GM12875 (cell line): ENCODE measurements around the gene RTEL1.

ENCODE experiments used
- H3K4me3 ChIP-seq: one replicate; pipeline ENCODE4 v1.5.1; 2011; ENCODE audit warnings: low read depth, low read length, control low read depth
- TF ChIP-seq, protein P1 (sequence below): IDR thresholded peaks from 2 replicates; pipeline ENCODE4 v1.5.1; 2011; ENCODE audit warnings: low read depth, mild to moderate bottlenecking, control low read depth, inconsistent platforms, low read length, moderate library complexity, borderline replicate concordance; ENCODE audit not compliant: insufficient read depth

RTEL1 gene

GRCh38 chr20:63704749-63705117 lies 46.6 kb downstream of the RTEL1 start:
- no peak overlapping the region for H3K4me3 ChIP-seq
- TF ChIP-seq, protein P1, sequence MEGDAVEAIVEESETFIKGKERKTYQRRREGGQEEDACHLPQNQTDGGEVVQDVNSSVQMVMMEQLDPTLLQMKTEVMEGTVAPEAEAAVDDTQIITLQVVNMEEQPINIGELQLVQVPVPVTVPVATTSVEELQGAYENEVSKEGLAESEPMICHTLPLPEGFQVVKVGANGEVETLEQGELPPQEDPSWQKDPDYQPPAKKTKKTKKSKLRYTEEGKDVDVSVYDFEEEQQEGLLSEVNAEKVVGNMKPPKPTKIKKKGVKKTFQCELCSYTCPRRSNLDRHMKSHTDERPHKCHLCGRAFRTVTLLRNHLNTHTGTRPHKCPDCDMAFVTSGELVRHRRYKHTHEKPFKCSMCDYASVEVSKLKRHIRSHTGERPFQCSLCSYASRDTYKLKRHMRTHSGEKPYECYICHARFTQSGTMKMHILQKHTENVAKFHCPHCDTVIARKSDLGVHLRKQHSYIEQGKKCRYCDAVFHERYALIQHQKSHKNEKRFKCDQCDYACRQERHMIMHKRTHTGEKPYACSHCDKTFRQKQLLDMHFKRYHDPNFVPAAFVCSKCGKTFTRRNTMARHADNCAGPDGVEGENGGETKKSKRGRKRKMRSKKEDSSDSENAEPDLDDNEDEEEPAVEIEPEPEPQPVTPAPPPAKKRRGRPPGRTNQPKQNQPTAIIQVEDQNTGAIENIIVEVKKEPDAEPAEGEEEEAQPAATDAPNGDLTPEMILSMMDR: no peak

DNA sequence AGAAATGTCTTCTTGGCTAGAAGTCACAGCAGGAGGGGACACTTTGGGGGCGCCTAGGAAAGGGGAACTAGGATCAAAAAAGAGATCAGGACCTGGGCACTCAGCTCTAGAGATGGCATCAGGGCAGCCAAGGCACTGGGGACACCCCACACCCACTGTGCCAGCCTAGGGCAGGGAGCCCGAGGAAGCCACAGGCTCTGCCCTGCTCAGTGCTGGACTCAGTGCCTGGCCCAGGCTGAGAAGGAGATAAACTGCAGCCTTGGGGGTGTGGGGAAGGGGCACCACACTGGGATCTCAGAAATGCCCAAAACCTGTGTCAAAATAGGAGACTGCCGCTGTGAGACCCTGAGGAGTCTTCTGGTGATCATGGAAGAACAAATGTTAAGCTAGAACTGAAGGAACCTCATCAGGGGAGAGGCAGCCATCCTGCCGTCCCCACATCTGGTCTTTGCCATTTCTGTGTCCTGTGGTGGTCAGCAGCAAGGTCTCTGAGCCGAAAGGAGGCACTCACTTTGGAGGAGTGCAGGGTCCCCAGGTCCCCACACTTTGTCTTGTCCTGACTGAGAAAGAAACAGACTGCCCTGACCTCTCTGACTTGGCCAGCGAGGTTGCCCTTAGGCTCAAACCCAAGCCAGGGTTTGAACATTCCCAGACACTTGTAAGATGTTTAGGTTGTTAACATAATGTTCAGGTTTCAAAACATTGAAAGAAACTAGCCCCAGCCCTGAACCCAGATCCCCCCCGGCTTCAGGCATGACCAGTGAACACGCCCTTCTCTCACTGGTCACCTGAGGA lies 47.3 kb downstream of the RTEL1 start:
- H3K4me3 ChIP-seq: no peak overlapping the region
- TF ChIP-seq, protein P1: no peak

GRCh38 chr20:63706027-63706695 lies 48.0 kb downstream of the RTEL1 start:
- TF ChIP-seq, protein P1: no peak
- peak overlapping the region; percentile 77 for H3K4me3 ChIP-seq

- peak overlapping the region; percentile 77 for H3K4me3 ChIP-seq
- TF ChIP-seq, protein P1: peak; percentile 86
Measured at GRCh38 chr20:63706852-63707557, 48.9 kb downstream of the RTEL1 start.

DNA sequence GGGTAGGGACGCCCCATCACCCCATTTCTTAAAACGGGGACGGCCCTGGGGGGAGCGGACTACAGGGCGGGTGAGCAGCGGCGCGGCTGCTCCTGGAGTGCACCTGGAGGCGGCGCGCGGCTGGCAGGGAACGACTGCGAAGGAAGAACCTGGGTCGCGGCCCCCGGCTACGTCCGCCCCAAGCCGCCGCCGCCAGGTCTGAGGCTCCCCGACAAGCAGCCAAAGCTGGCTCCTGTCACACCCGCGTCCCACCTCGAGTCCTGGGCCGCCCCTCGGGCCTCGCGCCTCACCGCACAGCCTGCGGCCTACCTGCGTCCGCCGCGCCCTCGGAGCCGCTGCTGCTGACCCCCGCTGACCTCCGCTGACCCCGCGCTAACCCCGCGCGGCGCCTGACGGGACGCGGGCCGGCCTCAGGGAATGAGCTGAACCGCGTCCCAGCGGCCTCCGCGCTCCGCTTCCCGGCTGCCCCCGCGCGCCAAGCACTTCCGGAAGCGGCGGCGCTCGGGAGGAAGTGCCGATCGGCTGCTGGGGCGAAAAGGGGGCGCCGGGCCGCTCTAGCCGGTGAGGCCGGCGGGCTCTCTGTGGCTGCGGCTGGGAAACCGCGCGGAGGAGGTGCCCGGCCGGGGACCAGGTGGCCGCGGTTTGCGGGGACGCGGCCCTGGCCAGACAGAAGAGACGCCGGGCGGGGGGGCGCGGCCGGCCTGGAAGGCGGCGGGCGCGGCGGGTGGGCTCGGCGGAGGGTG lies 49.6 kb downstream of the RTEL1 start, which contains the start of the genes ARFRP1 and ZGPAT:
Gene ARFRP1 (minus strand): TSS at position 419 of the 743 bp plus-strand sequence. CDS start 885 bp downstream, outside the sequence.
Gene ZGPAT (plus strand): TSS at position 482 of the 743 bp plus-strand sequence. CDS start 542 bp downstream, outside the sequence.
- TF ChIP-seq, protein P1: no peak
- peak within 1 kb of the TSS; percentile 77 for H3K4me3 ChIP-seq

GRCh38 chr20:63708301-63709148 lies 50.4 kb downstream of the RTEL1 start:
- H3K4me3 ChIP-seq: peak overlapping the region; percentile 77
- TF ChIP-seq, protein P1: no peak
